Stimulated activated CD4-positive, alpha-beta T cell treated with anti-CD3 and anti-CD28 coated beads, Interleukin-1b, Interleukin-23, amount 100 ng/mL, for 24 hours (primary cell): ENCODE measurements around the gene ABHD11.
A peak's percentile ranks its signal among the peaks of the same experiment; 100 is the strongest.
"Not testable (repeated sequence)": the region's sequence is repeated elsewhere in the genome, so short reads cannot be mapped to it uniquely, and the experiment has no call there.

ENCODE experiments used
- DNase-seq, 4 experiments: peaks; one replicate each; pipeline ENCODE4 v3.0.0-alpha.2; 2020; ENCODE audit warnings: low read depth in 4 of 4, low spot score in 1 of 4

Gene ABHD11, protein sequence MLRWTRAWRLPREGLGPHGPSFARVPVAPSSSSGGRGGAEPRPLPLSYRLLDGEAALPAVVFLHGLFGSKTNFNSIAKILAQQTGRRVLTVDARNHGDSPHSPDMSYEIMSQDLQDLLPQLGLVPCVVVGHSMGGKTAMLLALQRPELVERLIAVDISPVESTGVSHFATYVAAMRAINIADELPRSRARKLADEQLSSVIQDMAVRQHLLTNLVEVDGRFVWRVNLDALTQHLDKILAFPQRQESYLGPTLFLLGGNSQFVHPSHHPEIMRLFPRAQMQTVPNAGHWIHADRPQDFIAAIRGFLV

DNA sequence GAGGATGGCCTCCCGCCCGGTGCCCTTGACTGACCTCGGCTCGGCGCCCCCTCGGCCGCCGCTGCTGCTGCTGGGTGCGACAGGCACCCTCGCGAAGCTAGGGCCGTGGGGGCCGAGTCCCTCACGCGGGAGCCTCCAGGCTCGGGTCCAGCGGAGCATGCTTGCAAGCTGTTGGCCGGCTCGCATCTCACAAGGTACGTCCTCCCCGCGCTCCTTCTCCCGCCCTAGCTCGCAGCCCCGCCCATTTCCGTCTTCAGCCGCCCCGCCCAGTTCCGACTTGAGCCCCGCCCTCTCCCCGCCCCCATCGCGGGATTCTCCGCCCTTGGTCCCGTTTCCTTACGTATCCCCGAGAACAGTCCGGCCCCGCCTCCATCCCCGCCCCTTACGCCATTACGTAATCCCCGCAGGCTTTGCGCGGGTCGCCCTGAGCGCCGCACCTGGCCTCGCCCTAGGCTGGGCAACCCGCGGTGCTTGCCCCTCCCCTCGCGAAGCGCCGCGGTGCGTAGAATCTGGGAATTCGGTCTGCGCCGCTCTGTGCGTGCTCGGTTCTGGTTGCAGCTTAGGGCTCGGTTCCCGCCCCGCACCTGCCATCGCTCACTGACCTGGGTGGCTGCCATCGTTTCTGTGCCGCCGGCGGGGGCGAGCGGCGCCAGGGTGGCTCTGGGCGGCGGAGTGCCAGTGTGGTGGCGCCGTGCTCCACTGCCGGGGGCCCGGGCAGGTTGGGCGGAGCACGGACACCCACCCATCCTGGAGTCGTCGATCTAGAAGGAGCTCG, at the start of gene ABHD11:
ABHD11 (minus strand) TSS at position 191 of the 775 bp plus-strand sequence; CDS start at position 159, 32 bp downstream.
- peak; percentile 98 to 100 (median 99) for DNase-seq

DNA sequence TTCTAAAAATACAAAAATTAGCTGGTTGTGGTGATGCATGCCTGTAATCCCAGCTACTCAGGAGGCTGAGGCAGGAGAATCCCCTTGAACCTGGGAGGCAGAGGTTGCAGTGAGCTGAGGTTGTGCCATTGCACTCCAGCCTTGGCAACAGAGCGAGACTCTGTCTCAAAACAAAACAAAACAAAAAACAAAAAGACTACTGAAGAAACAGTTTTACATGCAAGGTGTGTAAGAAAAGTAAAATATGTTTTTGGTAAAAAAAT, 49.1 kb upstream of the ABHD11 start:
- DNase-seq = not testable (repeated sequence)

DNA sequence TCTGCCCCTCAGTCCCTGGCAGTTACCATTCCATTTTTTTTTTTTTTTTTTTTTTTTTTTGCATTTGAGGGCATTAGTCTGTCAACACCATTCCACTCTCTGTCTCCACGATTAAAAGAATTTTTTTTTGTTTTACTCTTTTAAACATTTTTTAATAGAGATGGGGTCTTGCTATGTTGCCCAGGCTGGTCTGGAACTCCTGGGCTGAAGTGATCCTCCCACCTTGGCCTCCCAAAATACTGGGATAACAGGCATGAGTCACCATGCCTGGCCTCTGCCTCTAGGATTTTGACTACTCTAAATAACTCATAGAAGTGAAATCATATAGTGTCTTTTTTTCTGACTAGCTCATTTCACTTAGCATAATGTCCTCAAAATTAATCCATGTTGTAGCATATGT, 48.0 kb upstream of the ABHD11 start:
- no peak for DNase-seq

DNA sequence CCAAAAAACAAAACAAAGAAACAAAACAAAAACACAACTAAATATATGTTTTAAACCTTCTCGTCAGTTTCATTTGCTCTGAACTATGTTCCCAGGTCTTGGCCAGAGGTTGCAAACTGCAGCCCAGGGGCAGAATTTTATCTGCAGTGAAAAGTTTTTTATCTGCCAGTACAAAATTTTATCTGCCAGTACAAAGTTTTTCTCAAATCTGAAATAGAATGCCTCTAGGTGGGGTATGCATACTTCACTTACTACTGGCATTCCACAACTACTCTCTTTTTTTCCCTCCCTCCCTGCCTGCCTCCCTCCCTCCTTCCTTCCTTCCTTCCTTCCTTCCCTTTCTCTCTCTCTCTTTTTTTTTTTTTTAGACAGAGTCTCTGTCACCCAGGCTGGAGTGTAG, 40.9 kb upstream of the ABHD11 start:
- DNase-seq = no peak

DNA sequence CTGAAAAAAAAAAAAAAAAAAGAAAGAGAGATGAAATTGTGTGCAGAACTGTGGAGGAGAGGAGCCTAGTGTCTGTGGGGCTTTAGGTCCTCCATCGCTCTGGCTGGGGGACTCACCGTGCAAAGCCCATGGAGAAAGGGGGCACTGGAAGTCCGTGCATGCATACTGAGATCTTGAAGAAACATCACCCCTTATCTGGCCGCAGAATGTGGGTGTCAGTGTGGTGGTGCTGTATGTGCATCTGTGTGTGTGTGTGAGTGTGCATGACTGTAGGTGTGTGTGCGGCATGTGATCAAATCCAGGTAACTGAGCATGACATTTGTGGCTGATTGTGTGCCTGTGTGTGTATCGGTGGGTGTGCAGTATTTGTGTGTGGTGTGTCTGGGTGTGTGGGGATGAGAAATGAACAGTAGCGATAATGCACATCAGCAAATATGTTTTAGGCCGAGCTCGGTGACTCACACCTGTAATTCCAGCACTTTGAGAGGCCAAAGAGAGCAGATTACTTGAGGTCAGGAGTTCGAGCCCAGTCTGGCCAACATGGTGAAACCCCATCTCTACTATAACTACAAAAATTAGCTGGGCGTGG, 40.3 kb upstream of the ABHD11 start:
- DNase-seq = no peak

DNA sequence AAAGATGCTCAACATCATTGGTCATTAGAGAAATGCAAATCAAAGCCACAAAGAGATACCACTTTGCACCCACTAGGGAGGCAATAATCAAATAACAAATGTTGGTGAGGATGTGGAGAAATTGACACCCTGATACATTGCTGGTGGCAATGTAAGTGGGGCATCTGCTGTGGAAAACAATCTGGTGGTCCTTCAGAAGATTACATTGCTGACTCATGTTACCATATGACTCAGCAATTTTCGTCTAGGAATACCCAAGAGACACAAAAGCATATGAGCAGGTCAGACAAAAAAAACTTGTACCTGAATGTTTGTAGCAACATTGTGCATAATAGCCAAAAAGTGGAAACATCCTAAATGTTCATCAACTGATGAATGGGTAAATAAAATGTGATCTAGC, 36.3 kb upstream of the ABHD11 start:
- no peak for DNase-seq

DNA sequence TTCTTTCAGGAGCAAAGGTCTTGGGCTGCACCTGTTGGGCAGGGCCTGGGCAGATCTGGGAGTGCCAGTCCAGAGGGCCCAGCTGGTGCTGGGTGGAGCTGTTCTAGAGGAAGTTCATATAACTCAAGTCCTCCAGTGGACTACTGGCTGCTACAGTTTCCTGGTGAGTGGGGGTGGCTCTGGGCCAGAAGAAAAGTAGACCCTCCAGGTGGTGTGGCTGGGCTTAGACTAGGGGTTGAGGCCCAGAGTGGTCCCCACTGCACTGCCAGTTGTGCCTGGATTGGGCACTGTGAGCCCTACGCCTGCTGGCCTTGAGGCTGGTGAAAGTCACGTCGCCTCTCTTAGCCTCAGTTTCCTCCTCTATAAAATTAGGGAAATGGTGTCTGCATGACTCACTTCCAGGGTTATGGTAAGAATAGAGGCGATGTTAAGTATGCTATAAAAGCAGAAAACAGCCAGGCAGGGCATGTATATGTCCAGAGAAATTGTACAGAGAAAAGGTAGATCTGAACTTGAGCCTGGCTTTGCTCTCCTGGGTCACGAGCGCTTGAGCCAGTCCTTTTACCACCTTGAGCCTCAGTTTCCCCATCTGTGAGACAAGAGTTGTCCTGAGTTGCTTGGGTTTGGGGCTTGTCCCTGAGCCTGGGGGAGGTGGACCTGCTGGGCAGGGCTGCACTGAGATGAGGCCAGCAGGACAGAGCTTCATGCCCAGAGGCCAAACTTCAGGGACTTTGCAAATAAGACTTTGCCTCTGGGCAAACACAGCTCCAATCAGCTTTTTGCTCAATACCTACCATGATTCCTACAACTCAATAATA, 35.3 kb upstream of the ABHD11 start:
- DNase-seq = no peak

DNA sequence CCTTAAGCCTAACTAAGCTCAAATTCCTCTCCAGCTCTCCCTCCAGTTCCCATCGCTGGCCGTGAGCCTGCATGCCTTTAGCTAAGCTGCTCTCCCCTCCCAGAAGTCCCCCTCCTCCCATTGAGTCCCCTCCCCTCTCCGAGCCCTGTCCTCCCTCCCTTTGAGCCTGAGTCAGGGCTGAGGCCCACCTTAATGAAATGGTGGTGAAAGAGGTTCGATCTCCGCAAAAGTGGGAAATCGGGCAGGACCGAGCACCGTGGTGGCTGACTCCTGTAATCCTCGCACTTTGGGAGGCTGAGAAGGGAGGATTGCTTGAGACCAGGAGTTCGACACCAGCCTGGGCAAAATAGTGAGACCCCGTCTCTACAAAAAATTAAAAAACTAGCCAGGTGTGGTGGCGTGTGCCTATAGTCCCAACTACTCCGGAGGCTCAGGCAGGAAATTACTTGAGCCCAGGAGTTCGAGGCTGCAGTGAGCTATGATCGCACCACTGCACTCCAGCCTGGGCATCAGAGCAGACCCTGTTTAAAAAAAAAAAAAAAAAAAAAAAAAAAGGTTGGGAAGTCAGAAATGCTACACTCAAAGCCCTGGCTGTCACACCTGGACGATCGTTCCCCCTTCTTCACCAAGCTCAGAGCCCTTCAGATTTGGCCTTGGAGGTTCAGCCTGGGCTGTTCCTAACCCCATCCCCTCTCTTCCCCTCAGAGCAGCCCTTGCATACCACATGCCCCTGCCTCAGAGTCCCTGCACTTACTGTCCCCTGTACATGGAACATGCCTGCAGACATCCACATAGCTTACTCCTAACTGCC, 32.5 kb upstream of the ABHD11 start:
- DNase-seq = no peak

DNA sequence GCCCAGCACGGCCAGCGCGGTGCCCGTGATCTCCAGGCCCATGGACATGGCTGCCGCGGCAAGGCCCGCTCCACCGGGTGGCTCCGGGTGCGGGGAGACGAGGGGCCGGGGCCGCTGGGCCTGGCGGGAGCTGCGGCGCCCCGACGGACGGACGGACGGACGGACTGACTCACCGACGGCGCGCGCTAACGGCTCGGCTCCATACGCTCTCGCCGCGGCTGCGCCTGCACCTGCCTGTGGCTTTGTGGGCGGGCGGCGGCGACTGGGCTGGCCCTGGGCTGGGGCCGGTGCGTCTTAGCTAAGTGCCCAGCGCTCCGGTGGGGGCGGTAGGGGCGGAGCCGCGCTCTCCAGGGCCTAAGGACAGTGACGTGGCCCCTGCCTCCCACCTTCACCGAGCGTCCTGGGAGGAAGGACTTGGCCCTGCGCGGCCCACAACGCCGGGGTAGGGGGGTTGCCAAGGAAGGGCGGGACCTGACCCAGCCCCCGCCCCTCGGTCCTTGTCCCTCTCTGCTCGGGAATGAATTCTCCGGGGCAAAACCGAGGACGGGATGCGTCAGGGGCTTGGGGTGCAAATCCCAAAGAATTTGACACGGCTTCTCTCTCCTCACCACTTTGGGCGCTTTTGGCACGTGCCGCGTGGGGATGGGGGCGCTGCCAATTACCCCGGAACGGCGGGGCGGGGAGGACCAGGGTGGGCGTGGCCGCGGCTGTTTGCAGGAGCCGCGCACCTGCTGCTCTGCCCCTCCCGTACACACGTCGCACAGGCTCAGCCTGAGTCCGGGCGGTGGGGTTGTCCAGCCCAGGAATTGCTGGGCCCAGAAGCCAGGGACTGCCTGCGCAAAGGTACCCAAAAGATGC, 31.6 kb upstream of the ABHD11 start, which contains the start of gene CLDN3:
CLDN3 (minus strand) TSS at position 269 of the 858 bp plus-strand sequence; CDS start at position 48, 221 bp downstream.
- DNase-seq = no peak

DNA sequence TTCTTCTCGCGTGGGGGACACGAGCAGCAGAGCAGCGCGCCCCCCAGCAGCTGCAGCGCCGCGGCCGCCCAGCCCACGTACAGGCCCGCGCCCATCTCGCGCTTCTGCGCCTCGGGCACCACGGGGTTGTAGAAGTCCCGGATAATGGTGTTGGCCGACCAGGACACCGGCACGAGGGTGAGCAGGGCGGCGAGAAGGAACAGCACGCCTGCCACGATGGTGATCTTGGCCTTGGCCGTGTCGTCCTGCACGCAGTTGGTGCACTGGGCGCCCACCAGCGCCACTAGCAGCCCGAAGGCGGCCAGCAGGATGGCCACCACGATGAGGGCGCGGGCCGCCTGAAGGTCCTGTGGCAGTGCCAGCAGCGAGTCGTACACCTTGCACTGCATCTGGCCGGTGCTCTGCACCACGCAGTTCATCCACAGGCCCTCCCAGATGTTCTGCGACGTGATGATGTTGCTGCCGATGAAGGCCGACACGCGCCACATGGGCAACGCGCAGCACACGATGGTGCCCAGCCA, 30.9 kb upstream of the ABHD11 start:
- no peak for DNase-seq

DNA sequence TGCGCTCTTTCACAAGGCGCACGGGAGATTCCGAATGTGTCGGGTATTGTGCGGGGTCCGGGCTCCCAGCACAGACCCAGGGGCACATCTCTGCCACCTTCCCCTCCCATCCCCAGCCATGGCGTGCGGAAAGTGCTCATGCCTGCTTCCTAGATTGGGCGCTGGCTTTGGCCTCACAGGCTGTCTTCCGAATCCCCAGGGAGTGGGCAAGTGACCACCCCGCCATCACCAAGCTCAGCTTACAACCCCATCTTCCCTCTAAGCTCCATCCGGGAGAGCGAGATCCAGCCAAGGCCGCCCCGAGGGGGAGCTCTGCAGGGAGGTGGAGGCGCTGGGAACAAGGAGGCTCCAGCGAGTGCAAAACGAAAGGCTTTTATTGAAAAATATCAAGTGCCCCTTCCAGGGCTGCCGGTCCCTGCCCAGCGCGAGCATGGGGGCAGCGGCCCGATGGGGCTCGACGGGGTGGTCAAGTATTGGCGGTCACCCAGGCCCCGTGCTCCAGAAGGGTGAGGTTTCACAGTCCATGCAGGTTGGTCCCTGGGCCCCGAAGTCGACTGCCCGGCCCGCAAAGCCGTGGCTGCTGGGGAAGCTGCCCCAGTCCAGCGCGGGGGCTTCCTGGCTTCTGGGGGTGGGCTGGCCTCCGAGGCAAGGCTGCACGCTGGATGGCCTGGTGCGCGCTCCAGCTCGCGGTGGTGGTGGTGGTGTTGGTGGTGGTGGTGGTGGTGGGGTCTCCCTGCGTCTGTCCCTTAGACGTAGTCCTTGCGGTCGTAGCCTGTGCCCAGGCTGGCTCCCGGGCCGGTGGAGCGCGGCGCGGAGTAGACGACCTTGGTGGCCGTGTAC, 30.3 kb upstream of the ABHD11 start:
- DNase-seq = no peak

DNA sequence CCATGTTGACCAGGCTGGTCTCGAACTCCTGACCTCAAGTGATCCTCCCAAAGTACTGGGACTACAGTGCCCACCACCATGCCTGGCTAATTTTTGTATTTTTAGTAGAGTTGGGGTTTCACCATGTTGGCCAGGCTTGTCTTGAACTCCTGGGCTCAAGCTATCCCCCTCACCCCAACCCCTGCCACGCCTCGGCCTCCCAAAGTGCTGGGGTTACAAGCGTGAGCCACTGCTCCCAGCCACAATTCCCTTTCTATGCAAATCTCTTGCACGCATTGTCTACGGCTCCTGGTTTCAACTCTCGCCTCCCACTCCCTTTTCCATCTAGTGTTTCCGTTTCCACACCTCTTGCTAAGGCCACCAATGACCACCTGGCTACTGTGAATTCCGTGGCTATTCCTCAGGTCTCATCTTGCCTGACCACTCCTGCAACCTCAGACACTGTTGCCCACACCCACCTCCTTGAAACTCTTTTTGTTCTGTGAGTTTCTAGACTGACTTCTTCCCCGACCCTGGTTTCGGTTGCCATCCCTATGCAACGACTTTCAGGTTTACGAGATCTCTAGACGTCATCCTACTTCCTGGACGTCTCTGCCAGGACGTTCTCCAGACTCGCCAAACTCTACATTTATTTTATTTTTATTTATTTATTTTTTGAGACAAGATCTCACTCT, 28.1 kb upstream of the ABHD11 start:
- DNase-seq = no peak

DNA sequence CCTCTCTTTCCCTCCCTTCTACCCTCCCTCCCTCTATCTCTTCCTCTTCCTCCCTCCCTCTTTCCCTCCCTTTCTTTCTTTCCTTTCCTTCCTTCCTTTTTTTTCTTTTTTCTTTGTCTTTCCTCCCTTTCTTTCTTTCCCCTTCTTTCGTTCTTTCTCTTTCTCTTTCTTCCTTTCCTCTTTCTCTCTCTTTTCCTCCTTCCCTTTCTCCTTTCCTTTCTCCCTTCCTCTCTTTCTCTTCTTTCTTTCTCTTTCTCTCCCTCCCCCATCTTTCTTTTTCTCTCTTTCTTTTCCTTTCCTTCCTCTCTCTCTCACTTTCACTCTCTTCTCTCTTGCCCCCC, 24.0 kb upstream of the ABHD11 start:
- DNase-seq = no peak

DNA sequence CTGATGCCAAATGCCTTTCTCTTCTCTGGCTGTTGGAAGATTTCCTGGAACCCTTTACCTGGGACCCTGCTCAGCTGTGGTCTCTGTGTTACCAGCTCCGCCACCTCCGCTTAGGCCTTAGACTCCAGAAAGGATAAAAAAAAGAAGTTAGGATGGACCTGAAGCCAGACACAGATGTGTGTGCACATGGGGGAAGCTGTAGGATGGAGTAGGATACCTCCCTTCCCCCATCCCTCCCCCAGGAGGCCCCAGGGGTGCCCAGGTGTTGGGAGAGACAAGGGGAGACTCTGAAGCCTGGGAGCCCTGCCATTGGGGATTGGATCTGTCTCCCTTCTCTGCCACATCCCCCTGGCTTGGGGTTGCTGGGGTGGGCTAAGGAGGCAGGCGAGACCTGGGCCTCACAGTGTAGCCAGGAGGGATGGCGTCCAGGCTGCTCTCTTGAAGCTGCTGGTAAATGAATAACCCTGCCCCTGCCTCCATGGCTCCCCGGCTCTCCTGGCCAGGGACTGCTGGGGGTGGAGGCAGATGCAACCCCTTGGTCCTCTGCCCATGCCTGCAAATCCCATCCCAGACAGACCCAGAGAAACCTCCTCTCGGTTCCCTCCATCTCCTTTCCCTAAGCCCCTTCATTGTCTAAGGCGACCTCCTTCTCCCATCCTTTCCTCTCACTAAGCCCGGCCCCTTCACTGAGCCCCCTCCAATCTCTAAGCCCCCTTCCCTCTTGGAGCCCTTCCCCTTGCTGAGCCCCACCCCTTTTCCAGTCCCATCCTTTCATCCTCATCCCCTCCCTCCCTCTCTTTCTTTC, 23.5 kb upstream of the ABHD11 start:
- DNase-seq = no peak

DNA sequence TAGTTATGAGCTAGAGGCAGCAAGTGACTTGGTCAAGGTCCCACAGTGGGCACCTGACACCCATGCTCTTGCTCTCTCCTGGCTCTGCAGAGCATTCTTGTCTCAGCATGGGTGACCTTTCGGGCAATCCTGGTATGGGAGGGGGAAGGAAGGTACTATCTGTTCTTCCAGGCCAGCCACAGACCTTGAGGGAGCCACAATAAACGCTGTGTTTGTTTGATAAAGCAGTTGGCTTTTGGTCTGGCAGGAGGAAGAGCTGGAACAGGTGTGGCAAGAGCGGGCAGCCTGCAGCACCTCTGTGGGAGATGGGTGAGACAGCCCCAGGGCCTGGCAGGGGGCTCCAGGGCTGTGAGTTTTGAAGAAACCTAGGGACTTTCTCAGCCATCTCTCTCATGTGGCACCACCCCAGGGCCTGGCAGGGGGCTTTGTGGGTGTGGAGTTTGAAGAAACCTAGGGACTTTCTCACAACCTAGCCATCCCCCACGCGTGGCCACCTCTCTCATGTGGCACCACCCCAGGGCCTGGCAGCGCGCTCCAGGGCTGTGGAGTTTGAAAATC, 20.1 kb upstream of the ABHD11 start:
- DNase-seq = no peak

DNA sequence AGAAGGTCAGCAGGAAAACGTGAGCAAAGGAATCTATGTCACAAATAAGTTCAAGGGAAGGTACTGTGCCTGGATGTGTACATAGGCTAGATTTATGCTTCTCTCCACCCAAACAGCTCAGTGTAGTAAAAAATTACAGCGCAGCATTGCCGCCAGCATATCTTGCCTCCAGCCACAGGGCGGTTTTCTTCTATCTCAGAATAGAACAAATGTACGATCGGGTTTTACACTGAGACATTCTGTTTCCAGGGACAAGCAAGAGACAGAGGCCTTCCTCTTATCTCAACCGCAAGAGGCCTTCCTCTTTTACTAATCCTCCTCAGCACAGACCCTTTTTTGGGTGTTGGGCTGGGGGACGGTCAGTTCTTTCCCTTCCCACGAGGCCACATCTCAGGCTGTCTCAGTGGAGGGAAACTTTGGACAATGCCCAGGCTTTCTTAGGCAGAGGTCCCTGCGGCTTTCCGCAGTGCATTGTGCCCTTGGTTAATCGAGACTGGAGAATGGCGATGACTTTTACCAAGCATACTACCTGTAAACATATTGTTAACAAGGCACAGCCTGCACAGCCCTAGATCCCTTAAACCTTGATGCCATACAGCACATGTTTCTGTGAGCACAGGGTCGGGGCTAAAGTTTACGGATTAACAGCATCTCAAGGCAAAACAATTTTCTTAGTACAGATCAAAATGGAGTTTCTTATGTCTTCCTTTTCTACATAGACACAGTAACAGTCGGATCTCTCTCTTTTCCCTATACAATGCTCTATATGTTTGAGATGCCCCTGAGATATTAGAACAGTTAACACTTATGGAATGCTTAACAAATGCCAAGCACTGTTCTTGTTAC, 11.6 kb upstream of the ABHD11 start:
- no peak for DNase-seq
